ENCODE results near the gene NFIA. TPM values are rescaled to one million over a fixed set of nuclear protein-coding genes. Genes with fewer than 3 reads are reported as not detected.

Gene NFIA
- total and polyA plus RNA-seq, 2 of the 13 experiments (the other 11 are each of a cell fraction or from before 2014, with no cell fraction given): 14.7 to 28.5 TPM

DNA sequence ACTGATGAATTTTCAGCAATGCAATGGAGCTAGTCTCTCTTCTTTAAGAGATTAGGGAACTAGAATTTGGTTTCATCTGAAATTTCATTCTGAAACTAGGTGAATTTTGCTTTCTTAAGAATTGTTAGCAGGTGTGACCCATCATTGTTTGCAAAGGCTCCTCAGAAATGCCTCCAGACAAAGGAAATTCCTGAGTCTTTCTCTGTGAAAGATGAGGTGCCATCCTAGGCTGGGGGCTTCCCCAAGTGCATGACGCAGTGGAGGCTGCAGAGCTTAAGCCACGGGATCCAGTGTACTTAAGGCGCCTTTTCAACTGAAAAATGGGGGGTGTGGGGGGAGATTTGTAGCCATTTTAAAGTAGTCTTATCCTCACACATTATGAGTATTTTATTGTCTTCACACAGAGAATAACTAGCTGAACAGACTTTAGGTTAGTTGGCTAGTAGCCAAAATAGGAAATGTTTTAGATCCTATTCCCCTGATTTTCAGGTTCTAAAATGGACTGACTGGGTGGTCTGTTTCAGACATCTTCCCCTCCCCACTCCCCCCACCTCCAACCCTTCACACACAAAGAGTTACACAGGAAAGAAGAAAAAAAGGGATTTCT is 202.0 kb downstream of the NFIA start:
- no peak for TF ChIP-seq ZNF10 (CRISPR knock-in tag; IDR thresholded peaks at IDR 0.05; ENCODE audit: borderline replicate concordance, low read depth)
- TF ChIP-seq, protein P1, sequence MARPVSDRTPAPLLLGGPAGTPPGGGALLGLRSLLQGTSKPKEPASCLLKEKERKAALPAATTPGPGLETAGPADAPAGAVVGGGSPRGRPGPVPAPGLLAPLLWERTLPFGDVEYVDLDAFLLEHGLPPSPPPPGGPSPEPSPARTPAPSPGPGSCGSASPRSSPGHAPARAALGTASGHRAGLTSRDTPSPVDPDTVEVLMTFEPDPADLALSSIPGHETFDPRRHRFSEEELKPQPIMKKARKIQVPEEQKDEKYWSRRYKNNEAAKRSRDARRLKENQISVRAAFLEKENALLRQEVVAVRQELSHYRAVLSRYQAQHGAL (CRISPR knock-in tag; IDR thresholded peaks at IDR 0.05; ENCODE audit: not compliant biosample characterization): no peak
- no peak for TF ChIP-seq ZZZ3 (CRISPR knock-in tag; IDR thresholded peaks at IDR 0.05; ENCODE audit: borderline replicate concordance)
- TF ChIP-seq REL (CRISPR knock-in tag; conservative IDR thresholded peaks at IDR 0.05): no peak
- no peak for TF ChIP-seq ZNF615 (CRISPR knock-in tag; IDR thresholded peaks at IDR 0.05; ENCODE audit: borderline replicate concordance)
- TF ChIP-seq RNF2 (conservative IDR thresholded peaks at IDR 0.05; ENCODE audit: low read depth): no peak
- no peak for TF ChIP-seq ZNF605 (CRISPR knock-in tag; IDR thresholded peaks at IDR 0.05)
- TF ChIP-seq, protein P2, sequence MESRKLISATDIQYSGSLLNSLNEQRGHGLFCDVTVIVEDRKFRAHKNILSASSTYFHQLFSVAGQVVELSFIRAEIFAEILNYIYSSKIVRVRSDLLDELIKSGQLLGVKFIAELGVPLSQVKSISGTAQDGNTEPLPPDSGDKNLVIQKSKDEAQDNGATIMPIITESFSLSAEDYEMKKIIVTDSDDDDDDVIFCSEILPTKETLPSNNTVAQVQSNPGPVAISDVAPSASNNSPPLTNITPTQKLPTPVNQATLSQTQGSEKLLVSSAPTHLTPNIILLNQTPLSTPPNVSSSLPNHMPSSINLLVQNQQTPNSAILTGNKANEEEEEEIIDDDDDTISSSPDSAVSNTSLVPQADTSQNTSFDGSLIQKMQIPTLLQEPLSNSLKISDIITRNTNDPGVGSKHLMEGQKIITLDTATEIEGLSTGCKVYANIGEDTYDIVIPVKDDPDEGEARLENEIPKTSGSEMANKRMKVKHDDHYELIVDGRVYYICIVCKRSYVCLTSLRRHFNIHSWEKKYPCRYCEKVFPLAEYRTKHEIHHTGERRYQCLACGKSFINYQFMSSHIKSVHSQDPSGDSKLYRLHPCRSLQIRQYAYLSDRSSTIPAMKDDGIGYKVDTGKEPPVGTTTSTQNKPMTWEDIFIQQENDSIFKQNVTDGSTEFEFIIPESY (CRISPR knock-in tag; IDR thresholded peaks at IDR 0.05): no peak
- TF ChIP-seq KAT2B (IDR thresholded peaks at IDR 0.05; ENCODE audit: borderline replicate concordance, low read depth, low read length): no peak
- no peak for TF ChIP-seq FOXC1 (CRISPR knock-in tag; IDR thresholded peaks at IDR 0.05; ENCODE audit: borderline replicate concordance)
- no peak for TF ChIP-seq MAFG (CRISPR knock-in tag; IDR thresholded peaks at IDR 0.05)
- TF ChIP-seq, protein P3, sequence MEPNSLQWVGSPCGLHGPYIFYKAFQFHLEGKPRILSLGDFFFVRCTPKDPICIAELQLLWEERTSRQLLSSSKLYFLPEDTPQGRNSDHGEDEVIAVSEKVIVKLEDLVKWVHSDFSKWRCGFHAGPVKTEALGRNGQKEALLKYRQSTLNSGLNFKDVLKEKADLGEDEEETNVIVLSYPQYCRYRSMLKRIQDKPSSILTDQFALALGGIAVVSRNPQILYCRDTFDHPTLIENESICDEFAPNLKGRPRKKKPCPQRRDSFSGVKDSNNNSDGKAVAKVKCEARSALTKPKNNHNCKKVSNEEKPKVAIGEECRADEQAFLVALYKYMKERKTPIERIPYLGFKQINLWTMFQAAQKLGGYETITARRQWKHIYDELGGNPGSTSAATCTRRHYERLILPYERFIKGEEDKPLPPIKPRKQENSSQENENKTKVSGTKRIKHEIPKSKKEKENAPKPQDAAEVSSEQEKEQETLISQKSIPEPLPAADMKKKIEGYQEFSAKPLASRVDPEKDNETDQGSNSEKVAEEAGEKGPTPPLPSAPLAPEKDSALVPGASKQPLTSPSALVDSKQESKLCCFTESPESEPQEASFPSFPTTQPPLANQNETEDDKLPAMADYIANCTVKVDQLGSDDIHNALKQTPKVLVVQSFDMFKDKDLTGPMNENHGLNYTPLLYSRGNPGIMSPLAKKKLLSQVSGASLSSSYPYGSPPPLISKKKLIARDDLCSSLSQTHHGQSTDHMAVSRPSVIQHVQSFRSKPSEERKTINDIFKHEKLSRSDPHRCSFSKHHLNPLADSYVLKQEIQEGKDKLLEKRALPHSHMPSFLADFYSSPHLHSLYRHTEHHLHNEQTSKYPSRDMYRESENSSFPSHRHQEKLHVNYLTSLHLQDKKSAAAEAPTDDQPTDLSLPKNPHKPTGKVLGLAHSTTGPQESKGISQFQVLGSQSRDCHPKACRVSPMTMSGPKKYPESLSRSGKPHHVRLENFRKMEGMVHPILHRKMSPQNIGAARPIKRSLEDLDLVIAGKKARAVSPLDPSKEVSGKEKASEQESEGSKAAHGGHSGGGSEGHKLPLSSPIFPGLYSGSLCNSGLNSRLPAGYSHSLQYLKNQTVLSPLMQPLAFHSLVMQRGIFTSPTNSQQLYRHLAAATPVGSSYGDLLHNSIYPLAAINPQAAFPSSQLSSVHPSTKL (CRISPR knock-in tag; IDR thresholded peaks at IDR 0.05): no peak
- no peak for TF ChIP-seq ATF1 (CRISPR knock-in tag; IDR thresholded peaks at IDR 0.05)
- no peak for TF ChIP-seq ONECUT2 (CRISPR knock-in tag; IDR thresholded peaks at IDR 0.05)
- Histone ChIP-seq H2AFZ (ENCODE audit: low read length) (no peak overlapping the region), H3K4me1 (ENCODE audit: insufficient read depth, low read length) (peaks cover 29% of the 10 kb centered on the region), H3K4me3 (replicated peaks in 1 of 3; ENCODE audit: insufficient read depth in 1 of 3, low read depth in 2 of 3, low read length in 3 of 3) (no peak overlapping the region), H3K9ac (ENCODE audit: insufficient read depth, low read depth, low read length) (no peak overlapping the region), H3K27me3 (ENCODE audit: control insufficient read depth in 1 of 2, insufficient read depth in 2 of 2, low read length in 2 of 2) (no peaks in the 10 kb centered on the region), H3K27ac (ENCODE audit: extremely low read length, insufficient read depth, low read length) (no peak overlapping the region), H3K79me2 (ENCODE audit: insufficient read depth, low read length) (peaks cover 14% of the 10 kb centered on the region), H4K20me1 (ENCODE audit: insufficient read depth, low read length) (no peaks in the 10 kb centered on the region), H3K4me2 (ENCODE audit: low read depth, low read length) (no peak overlapping the region), H3K36me3 (replicated peaks in 1 of 2; ENCODE audit: control insufficient read depth in 1 of 2, insufficient read depth in 2 of 2, low read length in 2 of 2) (peaks cover 3 to 12% of the 10 kb centered on the region in 2 experiments; a peak in 2 of 5 replicates), H3K9me3 (ENCODE audit: low read length) (no peaks in the 10 kb centered on the region)
- ATAC-seq (no peak), DNase-seq (ENCODE audit: low spot score) (no peak), FAIRE-seq (no peak)
- intact Hi-C loops (cut with micrococcal nuclease; ENCODE audit: unreplicated experiment): no loop called here
- 98% methylated on average over 3 of the region's 3 CpGs for WGBS (ENCODE audit: low lambda C conversion rate)
- ChIA-PET CTCF (ENCODE audit: low intra/inter-chr PET ratio, low total read pairs) (no interaction called here), POLR2A (no interaction called here)
- in situ Hi-C loops (cut with HindIII; ENCODE audit: extremely low pct_ligation_motif_present, low pct_unique_long_range_greater_than_20kb): no loop called here
- BruUV-seq (replicated peaks): no TSS peak
